Panc1 (cell line): Measurements from ENCODE around the gene SULT4A1.

Experiments used
- CTCF ChIP-seq: fragments of 450-650 bp; IDR thresholded peaks from 2 replicates; pipeline ENCODE4 v1.5.1; 2017; ENCODE audit warnings: mild to moderate bottlenecking
- REST ChIP-seq, 2 experiments: IDR thresholded peaks; 2 replicates each; pipeline ENCODE4 v1.6.1; 2011 to 2012; ENCODE audit warnings: low read depth in 2 of 2, control low read depth in 1 of 2, low read length in 1 of 2, mild to moderate bottlenecking in 1 of 2, moderate library complexity in 1 of 2; ENCODE audit not compliant: insufficient read depth in 1 of 2

- TF ChIP-seq REST (IDR thresholded peaks at IDR 0.05; ENCODE audit: insufficient read depth in 1 of 2, low read depth in 2 of 2, low read length in 1 of 2) (no peak), CTCF (no peak)
Measured at GRCh38 chr22:43789452-43789851, 72.9 kb downstream of the SULT4A1 start.
